Right lobe of liver (tissue), 4 donors: Measurements from ENCODE around the gene PTEN.

Experiments
- CTCF ChIP-seq, 4 donors: fragments of 200-600 bp in 3 of 4; fragments of 450-650 bp in 1 of 4; IDR thresholded peaks; one replicate each; pipeline versions ENCODE4 v1.5.1 to v1.8.0; 2016 to 2022; ENCODE audit warnings: antibody characterized with exemption in 4 of 4, mild to moderate bottlenecking in 2 of 4
- POLR2A ChIP-seq: fragments of 450-650 bp; IDR thresholded peaks from one replicate; pipeline ENCODE4 v1.6.1; 2017; ENCODE audit warnings: antibody characterized with exemption, mild to moderate bottlenecking
- donor health status: DM: no; HTN: no; CAD: no.
- donor health status: DM: no; HTN: no; CAD: no.
- donor health status: DM: no; HTN: yes; CAD: no.

- no peak for TF ChIP-seq CTCF (IDR thresholded peaks at IDR 0.05)
- no peak for TF ChIP-seq POLR2A
These were observed 6.5 kb downstream of the PTEN start for GRCh38 chr10:87869773-87870551.
